Left lung (tissue), 10 donors: Measurements from ENCODE around the gene DYNC1LI2. TPM values are rescaled to one million over a fixed set of nuclear protein-coding genes. Genes with fewer than 3 reads are reported as not detected.
A peak's percentile ranks its signal among the peaks of the same experiment; 100 is the strongest.

ENCODE experiments used
- ATAC-seq: fragments of 200-7000 bp; cut with Tn5 transposase; one replicate; pipeline ENCODE4 v1.9.1; 2020; ENCODE audit warnings: moderate library complexity
- DNase-seq, 4 donors: peaks; one replicate each; pipeline ENCODE4 v3.0.0-alpha.2; 2013 to 2020
- H3K27ac ChIP-seq, 2 donors: fragments of 200-600 bp; sonication (generic) in 1 of 2; one replicate each; pipeline versions ENCODE4 v1.5.0 to v1.8.0; 2020 to 2021
- H3K27me3 ChIP-seq, 2 donors: fragments of 200-600 bp; sonication (generic) in 1 of 2; one replicate each; pipeline versions ENCODE4 v1.5.0 to v1.8.0; 2020 to 2021
- H3K36me3 ChIP-seq, 2 donors: fragments of 200-600 bp; sonication (generic) in 1 of 2; one replicate each; pipeline versions ENCODE4 v1.5.0 to v1.8.0; 2020 to 2021
- H3K4me1 ChIP-seq, 2 donors: fragments of 200-600 bp; one replicate each; pipeline ENCODE4 v1.8.0; 2021
- H3K4me3 ChIP-seq, 2 donors: fragments of 200-600 bp; sonication (generic) in 1 of 2; one replicate each; pipeline versions ENCODE4 v1.5.0 to v1.8.0; 2020 to 2021; ENCODE audit warnings: mild to moderate bottlenecking in 1 of 2
- H3K9me3 ChIP-seq, 2 donors: fragments of 200-600 bp; sonication (generic) in 1 of 2; one replicate each; pipeline versions ENCODE4 v1.5.0 to v1.8.0; 2020 to 2021
- CTCF ChIP-seq, 2 donors: fragments of 200-600 bp; sonication (generic) in 1 of 2; IDR thresholded peaks; one replicate each; pipeline versions ENCODE4 v1.5.0 to v1.8.0; 2021; ENCODE audit warnings: antibody characterized with exemption in 2 of 2
- intact Hi-C, 2 donors: fragments of 100-400 bp; cut with DNase I; formaldehyde crosslinking; loops; one replicate each; pipeline versions ENCODE4 v1.11.2 to v1.14.2; 2022
- polyA plus RNA-seq, 6 donors: library from polyadenylated mRNA; unstranded; fragments of 120-200 nt; gene quantifications; one replicate each; pipeline ENCODE4 v1.2.1, GENCODE V29; 2013; ENCODE audit not compliant: insufficient read length in 6 of 6
- total RNA-seq, 2 donors: library from RNA; stranded (reverse); fragmentation: NEBNext Ultra II Directional; extraction: Animal tissue kit (Norgen Biotek cat#: 25700); gene quantifications; one replicate each; pipeline ENCODE4 v1.2.1, GENCODE V29; 2021
- donor health status: DM: no; HTN: yes; CAD: no.
- donor health status: DM: no; HTN: no; CAD: no.

The DYNC1LI2 gene
- total and polyA plus RNA-seq, 8 donors, result 118 to 162 (median 145) TPM

GRCh38 chr16:66712512-66712911 is 38.9 kb downstream of the DYNC1LI2 start:
- Histone ChIP-seq H3K4me3 (no peak overlapping the region), H3K9me3 (no peaks in the 10 kb centered on the region), H3K27ac (no peak overlapping the region), H3K36me3 (peaks cover 0 to under 1% of the 10 kb centered on the region in 2 donors), H3K4me1 (no peaks in the 10 kb centered on the region), H3K27me3 (no peaks in the 10 kb centered on the region)
- intact Hi-C loops, result no loop called here
- ATAC-seq (no peak), DNase-seq (no peak)
- no peak for TF ChIP-seq CTCF (IDR thresholded peaks at IDR 0.05)

- Histone ChIP-seq H3K9me3 (no peaks in the 10 kb centered on the region), H3K4me3 (no peak overlapping the region), H3K36me3 (no peaks in the 10 kb centered on the region), H3K27ac (no peak overlapping the region), H3K27me3 (no peaks in the 10 kb centered on the region), H3K4me1 (peaks cover under 1 to 2% of the 10 kb centered on the region in 2 donors)
- ATAC-seq, result no peak
- TF ChIP-seq CTCF (IDR thresholded peaks at IDR 0.05), result no peak
- intact Hi-C loops, result no loop called here
- no peak for DNase-seq
These were observed 39.8 kb downstream of the DYNC1LI2 start for GRCh38 chr16:66711581-66711980.

- Histone ChIP-seq H3K4me3 (no peak overlapping the region), H3K4me1 (peaks cover 8 to 33% of the 10 kb centered on the region in 2 donors), H3K27ac (peak overlapping the region; percentile 20 to 83), H3K27me3 (no peaks in the 10 kb centered on the region), H3K36me3 (no peaks in the 10 kb centered on the region), H3K9me3 (no peaks in the 10 kb centered on the region)
- intact Hi-C loops, result no loop called here
- DNase-seq, result no peak
- peak; percentile 74 for ATAC-seq
- TF ChIP-seq CTCF (IDR thresholded peaks at IDR 0.05), result no peak
These were observed 44.9 kb downstream of the DYNC1LI2 start for GRCh38 chr16:66706506-66706880.

GRCh38 chr16:66705790-66706505 is 45.5 kb downstream of the DYNC1LI2 start:
- ATAC-seq, result peak; percentile 94
- no peak overlapping the region for H3K4me3 ChIP-seq
- peaks cover 8 to 38% of the 10 kb centered on the region in 2 donors for H3K4me1 ChIP-seq
- peak in 2 of 4 donors; percentile 37 to 81 for DNase-seq
- H3K27ac ChIP-seq, result peak overlapping the region; percentile 20 to 83
- no peak for TF ChIP-seq CTCF (IDR thresholded peaks at IDR 0.05)
- intact Hi-C loops, result no loop called here
- H3K36me3 ChIP-seq, result no peaks in the 10 kb centered on the region
- no peaks in the 10 kb centered on the region for H3K27me3 ChIP-seq
- no peaks in the 10 kb centered on the region for H3K9me3 ChIP-seq

DNA sequence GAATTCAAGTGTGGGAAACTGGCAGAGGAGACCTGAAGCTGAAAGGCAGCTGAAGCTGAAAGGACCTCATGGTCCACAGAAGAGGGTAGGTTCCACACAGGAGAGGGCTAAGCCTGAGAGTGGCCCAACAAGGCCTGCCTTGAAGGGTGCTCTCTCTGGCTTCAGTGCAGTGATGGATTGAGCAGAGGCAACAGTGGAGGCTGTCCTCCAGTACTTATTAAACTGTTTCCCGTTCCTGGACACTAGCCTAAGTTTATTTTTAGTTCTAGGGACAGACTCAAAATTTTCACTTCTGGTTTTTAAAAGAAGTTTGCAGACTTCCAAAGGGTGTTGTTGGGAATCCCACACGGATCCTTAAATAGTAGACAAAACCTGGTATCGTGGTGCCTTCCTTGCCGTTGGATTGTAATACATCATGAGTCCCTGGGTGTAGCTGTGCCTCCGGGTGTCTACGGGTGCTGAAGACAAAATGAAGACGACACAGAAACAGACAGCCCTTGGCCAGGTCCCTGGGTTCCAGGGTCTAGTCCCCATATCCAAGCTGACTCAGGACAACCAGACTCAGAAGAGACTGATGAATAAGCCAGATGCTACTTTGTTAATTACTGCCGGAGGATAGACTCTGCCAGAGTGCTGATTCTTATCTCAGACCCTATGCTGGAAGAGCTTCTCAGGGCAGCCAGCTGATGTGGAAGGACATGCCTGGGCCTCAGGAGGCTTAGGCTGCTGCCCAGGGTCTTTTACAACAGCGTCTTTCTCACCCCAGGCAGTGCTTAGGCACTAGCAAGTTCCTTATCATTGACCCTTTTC is 47.8 kb downstream of the DYNC1LI2 start:
- ATAC-seq (no peak), DNase-seq (no peak)
- H3K4me3 ChIP-seq, result no peak overlapping the region
- TF ChIP-seq CTCF (IDR thresholded peaks at IDR 0.05), result no peak
- H3K4me1 ChIP-seq, result peaks cover 8 to 49% of the 10 kb centered on the region in 2 donors
- intact Hi-C loops, result no loop called here
- H3K27me3 ChIP-seq, result no peaks in the 10 kb centered on the region
- H3K9me3 ChIP-seq, result no peaks in the 10 kb centered on the region
- peak overlapping the region in 1 of 2 donors; percentile 13 for H3K27ac ChIP-seq
- H3K36me3 ChIP-seq, result no peaks in the 10 kb centered on the region
